Small intestine (tissue), 7 donors: ENCODE data around the gene LENEP. TPM values are rescaled to one million over a fixed set of nuclear protein-coding genes. Genes with fewer than 3 reads are reported as not detected.

ENCODE experiments used
- DNase-seq, 2 donors: peaks; one replicate each; pipeline versions ENCODE4 v3.0.0 to v3.0.0-alpha.2; 2013
- FAIRE-seq: peaks from 2 replicates; lab custom pipeline; 2012; peaks lifted over from hg19 to GRCh38; lab: Jason Lieb, UNC
- H3K27ac ChIP-seq, 3 donors: one replicate each; pipeline ENCODE4 v1.5.1; 2013; ENCODE audit warnings: low read length in 2 of 3, mild to moderate bottlenecking in 2 of 3, control low read depth in 1 of 3, inconsistent platforms in 1 of 3, low read depth in 1 of 3, moderate library complexity in 1 of 3
- H3K27me3 ChIP-seq, 3 donors: one replicate each; pipeline ENCODE4 v1.6.1; 2013; ENCODE audit warnings: low read length in 3 of 3, inconsistent platforms in 1 of 3; ENCODE audit not compliant: control insufficient read depth in 3 of 3, insufficient read depth in 3 of 3
- H3K36me3 ChIP-seq, 3 donors: one replicate each; pipeline ENCODE4 v1.6.1; 2013; ENCODE audit warnings: low read length in 3 of 3, inconsistent platforms in 1 of 3, low read depth in 1 of 3, mild to moderate bottlenecking in 1 of 3, moderate library complexity in 1 of 3; ENCODE audit not compliant: control insufficient read depth in 3 of 3, insufficient read depth in 2 of 3
- H3K4me1 ChIP-seq, 3 donors: one replicate each; pipeline ENCODE4 v1.6.1; 2013; ENCODE audit warnings: low read length in 2 of 3, inconsistent platforms in 1 of 3, low read depth in 1 of 3, mild to moderate bottlenecking in 1 of 3, moderate library complexity in 1 of 3; ENCODE audit not compliant: control insufficient read depth in 3 of 3, insufficient read depth in 2 of 3
- H3K4me3 ChIP-seq, 3 donors: one replicate each; pipeline ENCODE4 v1.5.1; 2013; ENCODE audit warnings: low read length in 3 of 3, control low read depth in 1 of 3, inconsistent platforms in 1 of 3, low read depth in 1 of 3, mild to moderate bottlenecking in 1 of 3, moderate library complexity in 1 of 3
- H3K9me3 ChIP-seq, 2 donors: one replicate each; pipeline ENCODE4 v1.6.1; 2013; ENCODE audit warnings: low read depth in 1 of 2, low read length in 1 of 2; ENCODE audit not compliant: control insufficient read depth in 2 of 2, insufficient read depth in 1 of 2
- WGBS, 3 donors: extraction: QIAGEN DNeasy Blood & Tissue Kit; methylation state at CpG; one replicate each; pipeline ENCODE4 v1.1.7; 2013; 5-methylcytosine and 5-hydroxymethylcytosine counted together
- polyA plus RNA-seq, 4 donors: library from polyadenylated mRNA; stranded (reverse) in 3 of 4; unstranded in 1 of 4; fragments of 200-250 nt in 3 of 4; fragments of 120-200 nt in 1 of 4; gene quantifications; one replicate each; pipeline versions ENCODE4 v1.2.1 to v1.2.3, GENCODE V29; 2013
- donor health status: healthy with polysubstance abuse.
- donor health status: control.
- donor health status: control.
- donor health status: Bipolar disorder and iron deficiency.
- donor health status: healthy.

Gene LENEP
- polyA plus RNA-seq, 4 donors: 0.64 TPM; not detected in 3

DNA sequence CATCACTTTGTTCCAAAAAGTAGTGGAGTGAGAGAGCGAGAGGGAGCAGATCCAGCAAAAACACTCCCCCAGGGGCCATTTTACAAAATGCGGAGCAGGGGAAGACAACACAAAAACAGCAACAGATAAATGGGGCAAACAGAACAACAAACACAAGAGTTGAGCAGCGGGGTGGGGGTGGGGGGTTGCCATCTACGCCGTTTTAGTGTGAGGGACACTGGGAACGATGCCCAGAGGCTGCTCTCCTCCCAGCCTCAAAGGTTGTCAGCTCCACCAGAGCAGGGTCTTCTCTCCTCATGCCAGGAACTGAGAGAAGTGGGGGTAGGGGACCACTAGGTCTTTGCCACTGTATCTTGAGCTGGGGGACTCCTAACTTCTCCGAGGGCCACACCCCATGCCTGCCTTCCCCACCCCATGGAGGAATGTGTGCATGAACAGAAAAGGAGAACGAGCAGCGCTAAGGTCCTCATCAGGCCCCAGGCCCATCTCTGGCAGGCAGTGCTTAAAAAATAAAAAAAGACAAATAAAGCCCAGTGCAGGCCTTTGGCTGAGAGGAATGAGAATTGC lies 36.2 kb upstream of the LENEP start:
- H3K9me3 ChIP-seq: no peaks in the 10 kb centered on the region
- no peak for FAIRE-seq
- peak overlapping the region in 1 of 3 donors; percentile 83 for H3K27ac ChIP-seq
- peaks cover 4 to 39% (median 12%) of the 10 kb centered on the region in 3 donors for H3K4me1 ChIP-seq
- H3K36me3 ChIP-seq: peaks cover 3 to 29% (median 8%) of the 10 kb centered on the region in 3 donors
- DNase-seq: no peak
- H3K4me3 ChIP-seq: no peak overlapping the region
- 43 to 63% (median 45%) methylated on average over 9 of the region's 9 CpGs for WGBS, 3 donors
- no peaks in the 10 kb centered on the region for H3K27me3 ChIP-seq

DNA sequence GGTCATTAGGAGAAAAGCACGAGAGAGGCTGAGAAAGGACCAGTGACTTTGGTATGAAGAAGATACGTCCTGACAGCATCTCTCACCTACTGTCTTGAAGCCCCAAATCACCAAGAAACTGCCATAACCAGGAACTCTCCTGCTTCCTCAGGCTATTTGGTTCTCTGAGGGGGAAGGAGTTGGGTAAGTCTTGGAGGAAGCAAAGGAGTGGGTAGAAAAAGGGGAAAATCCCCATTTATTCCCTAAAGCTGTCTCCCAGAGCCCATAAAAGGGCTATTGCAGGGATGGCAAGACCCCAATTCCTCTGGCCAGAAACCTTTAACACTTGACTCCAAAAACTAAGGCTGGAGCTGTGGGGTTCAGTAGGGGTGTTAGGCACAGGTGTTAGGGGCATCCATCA lies 35.4 kb upstream of the LENEP start:
- no peak for FAIRE-seq
- WGBS, 3 donors: 85 to 91% (median 87%) methylated on average over 2 of the region's 2 CpGs
- peaks cover 4 to 45% (median 12%) of the 10 kb centered on the region in 3 donors for H3K4me1 ChIP-seq

DNA sequence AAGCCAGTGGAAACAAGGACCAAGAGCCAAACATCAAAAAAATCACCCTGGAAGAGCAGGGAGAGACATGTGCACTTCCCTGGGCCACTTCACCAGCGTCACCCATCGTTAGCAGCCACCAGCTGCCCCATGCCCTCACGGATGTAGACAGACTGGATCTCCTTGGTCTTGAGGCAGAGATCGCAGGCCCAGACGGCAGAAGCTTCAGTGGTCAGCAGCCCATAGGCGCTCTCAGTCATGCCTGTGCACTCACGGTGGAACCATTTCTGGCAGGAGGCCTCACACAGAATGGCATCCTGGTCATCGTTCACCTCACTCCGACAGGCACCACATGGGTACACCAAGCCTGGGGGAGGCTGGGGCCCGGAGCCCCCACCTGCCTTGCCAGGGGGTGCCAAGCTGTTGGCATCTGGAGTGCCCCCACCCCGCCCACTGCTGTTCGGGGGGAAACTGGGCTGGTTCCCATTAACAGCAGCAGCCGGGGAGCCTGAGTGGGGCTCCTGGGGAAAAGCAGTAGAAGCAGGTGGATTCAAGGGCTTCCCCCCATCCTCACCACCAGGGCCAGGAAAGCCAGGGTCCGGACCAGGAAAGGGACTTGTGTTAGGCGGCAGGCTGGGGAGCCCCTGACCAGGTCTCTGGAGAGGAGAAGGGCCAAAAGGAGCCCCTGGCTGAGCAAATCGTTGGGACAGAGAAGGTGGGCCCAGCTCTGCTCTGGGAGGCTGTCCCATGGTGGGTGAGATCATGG lies 34.5 kb upstream of the LENEP start:
- Histone ChIP-seq H3K4me3 (no peak overlapping the region), H3K27me3 (no peaks in the 10 kb centered on the region), H3K36me3 (peaks cover 6 to 29% (median 12%) of the 10 kb centered on the region in 3 donors), H3K9me3 (no peaks in the 10 kb centered on the region), H3K4me1 (peaks cover 4 to 39% (median 10%) of the 10 kb centered on the region in 3 donors), H3K27ac (no peak overlapping the region)
- DNase-seq (no peak), FAIRE-seq (no peak)
- WGBS, 3 donors: 87 to 92% (median 91%) methylated on average over 16 of the region's 16 CpGs

More for the DNA sequence above, 35.4 kb upstream of the LENEP start:
- no peak overlapping the region for H3K4me3 ChIP-seq
- no peaks in the 10 kb centered on the region for H3K9me3 ChIP-seq
- peaks cover 6 to 28% (median 8%) of the 10 kb centered on the region in 3 donors for H3K36me3 ChIP-seq
- no peak for DNase-seq
- no peaks in the 10 kb centered on the region for H3K27me3 ChIP-seq
- H3K27ac ChIP-seq: no peak overlapping the region

DNA sequence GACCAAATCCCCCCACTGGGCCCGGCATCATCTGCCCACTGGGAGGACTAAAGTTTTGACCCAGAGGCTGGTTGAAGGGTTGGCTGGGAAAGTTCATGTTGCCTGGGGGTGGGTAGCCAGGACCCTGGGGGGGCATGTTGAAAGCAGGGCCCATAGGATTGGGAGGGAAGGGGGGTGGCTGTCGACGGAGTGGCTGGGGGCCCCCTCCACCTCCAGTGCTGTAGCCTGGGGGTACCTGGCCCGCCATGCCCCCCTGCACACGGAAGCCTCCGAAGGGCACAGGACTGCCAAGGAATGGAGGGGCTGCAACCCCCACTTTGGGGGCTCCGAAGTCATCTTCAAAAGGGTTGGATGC lies 34.0 kb upstream of the LENEP start:
- Histone ChIP-seq H3K27ac (no peak overlapping the region), H3K27me3 (no peaks in the 10 kb centered on the region), H3K4me1 (peaks cover 4 to 36% (median 9%) of the 10 kb centered on the region in 3 donors), H3K4me3 (no peak overlapping the region), H3K9me3 (no peaks in the 10 kb centered on the region), H3K36me3 (peaks cover 8 to 34% (median 12%) of the 10 kb centered on the region in 3 donors)
- WGBS, 3 donors: 91 to 97% (median 94%) methylated on average over 7 of the region's 7 CpGs
- no peak for FAIRE-seq
- DNase-seq: no peak

DNA sequence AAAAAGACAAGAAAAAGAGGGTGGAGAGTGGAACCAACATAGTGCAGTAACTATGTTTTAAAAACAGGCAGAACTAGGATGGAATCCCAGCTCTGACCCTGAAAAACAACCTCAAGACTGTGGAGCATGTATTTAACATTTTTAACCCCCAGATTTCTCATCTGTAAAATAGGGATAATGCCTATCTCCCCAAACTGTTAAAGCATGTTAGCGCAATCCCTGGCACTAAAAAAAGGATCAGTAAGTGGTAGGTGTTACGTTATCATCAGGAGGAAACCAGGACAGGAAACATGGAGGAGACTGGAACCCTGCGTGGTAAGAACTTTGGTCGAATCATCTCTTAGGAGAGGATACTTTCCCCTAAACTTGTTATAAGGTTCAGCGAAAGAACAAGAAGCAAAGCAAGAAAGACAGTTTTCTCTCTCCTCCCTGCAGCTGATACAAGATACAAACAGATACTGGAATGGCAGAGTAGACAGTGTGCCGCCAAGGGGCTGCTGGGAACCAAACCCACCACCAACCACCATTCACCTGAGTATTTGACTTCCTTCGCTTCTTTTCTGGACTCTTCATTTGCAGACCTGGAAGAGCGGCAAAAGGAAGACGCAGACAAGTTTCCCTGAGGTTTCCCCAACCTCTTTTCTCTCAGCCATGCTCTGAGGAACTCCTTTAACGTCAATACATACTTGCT lies 32.8 kb upstream of the LENEP start:
- H3K36me3 ChIP-seq: peaks cover 10 to 46% (median 20%) of the 10 kb centered on the region in 3 donors
- WGBS, 3 donors: 12 to 21% (median 16%) methylated on average over 10 of the region's 10 CpGs
- peak overlapping the region; percentile 54 to 100 (median 96) for H3K27ac ChIP-seq
- H3K4me1 ChIP-seq: peaks cover 4 to 28% (median 9%) of the 10 kb centered on the region in 3 donors
- FAIRE-seq (no peak), DNase-seq (no peak)
- H3K27me3 ChIP-seq: no peaks in the 10 kb centered on the region
- no peaks in the 10 kb centered on the region for H3K9me3 ChIP-seq
- peak overlapping the region; percentile 78 to 89 (median 89) for H3K4me3 ChIP-seq

DNA sequence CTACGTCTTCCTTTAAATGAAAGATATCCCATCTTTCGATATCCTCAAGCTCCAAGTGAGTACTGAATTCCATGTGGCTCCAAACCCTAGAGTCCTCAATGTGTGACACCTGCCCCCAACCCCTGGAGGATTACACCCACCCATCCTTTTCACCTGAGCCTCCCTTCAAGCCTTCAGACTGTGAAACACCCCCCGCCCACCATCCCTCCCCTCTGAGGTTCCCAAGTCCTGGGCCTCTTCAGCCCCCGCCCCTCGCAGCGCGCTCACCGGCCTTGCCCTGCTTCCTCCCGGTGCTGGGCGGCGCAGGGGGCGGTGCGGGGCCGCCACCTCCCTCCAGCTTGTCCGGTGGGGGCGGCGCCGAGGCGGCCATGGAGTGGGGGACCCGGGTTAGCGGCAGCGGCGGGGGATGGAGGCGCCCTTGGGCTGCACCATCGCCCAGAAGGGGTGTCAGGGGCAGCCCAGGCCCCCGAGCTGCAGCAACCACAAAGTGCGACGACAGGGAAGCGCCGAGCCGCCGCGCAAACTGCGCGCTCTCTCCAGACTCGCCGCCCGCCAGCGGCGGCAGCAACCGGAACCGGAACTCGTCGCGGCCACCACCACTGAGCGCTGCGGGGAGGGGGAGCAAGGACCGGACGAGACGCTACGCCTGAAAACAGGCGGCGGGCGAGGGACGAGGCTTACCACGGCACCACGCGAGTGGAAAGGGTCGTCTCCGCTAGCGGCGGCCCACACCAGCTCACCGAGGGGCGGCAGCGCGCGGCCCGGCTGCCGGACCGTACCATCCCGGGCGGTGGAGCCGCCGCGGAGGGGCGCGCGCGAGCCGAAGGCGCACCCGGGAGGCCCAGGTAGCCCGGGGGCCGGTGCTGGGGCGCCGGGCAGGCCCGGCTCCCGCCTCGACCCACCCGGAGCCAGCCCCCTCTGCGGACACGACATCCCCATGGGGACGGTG lies 31.9 kb upstream of the LENEP start, which contains the start of gene PYGO2:
TSS of gene PYGO2 (minus strand) at position 576 of the 949 bp plus-strand sequence. CDS start at position 370, 206 bp downstream.
- Histone ChIP-seq H3K36me3 (peaks cover 12 to 55% (median 25%) of the 10 kb centered on the region in 3 donors), H3K4me1 (peaks cover 2 to 25% (median 7%) of the 10 kb centered on the region in 3 donors), H3K4me3 (peak within 1 kb of the TSS; percentile 78 to 89 (median 89)), H3K27me3 (no peaks in the 10 kb centered on the region), H3K27ac (peak within 1 kb of the TSS; percentile 96 to 100 (median 97)), H3K9me3 (no peaks in the 10 kb centered on the region)
- 0 to 1% (median 0%) methylated on average over 64 to 93 of the region's 93 CpGs for WGBS, 3 donors
- DNase-seq (peak; percentile 79 to 96), FAIRE-seq (no peak)

DNA sequence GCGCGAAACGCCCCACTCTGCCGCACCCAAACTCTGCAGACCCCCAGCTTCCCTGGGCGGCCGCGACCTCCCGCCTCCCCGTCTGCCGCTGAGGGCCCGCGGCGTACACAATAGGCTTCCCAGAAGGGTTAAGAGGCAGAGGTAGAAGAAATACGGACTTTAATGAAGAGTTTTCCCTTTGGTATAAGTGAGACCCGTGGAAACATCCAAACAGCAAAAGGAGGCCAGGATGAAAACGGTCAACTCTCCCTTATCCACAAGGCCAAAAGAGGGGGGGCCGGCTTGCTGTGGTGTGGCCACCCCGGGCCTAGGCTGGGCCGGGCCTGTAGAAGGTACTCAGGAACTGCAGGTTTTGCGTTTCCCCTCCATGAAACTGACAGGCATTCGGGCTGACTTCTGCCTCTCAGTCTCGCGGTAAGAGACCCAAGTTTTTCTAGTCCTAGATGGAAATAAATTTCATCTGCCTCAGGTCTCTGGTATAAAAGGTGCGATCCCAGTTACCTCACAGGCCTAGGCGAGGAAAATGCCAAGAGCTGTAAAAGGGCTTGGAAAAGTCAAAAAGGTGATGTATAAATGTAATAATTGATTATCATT lies 31.1 kb upstream of the LENEP start:
- Histone ChIP-seq H3K27ac (peak overlapping the region; percentile 96 to 100 (median 97)), H3K36me3 (peaks cover 12 to 62% (median 30%) of the 10 kb centered on the region in 3 donors), H3K27me3 (no peaks in the 10 kb centered on the region), H3K4me1 (peaks cover 0 to 18% (median 4%) of the 10 kb centered on the region in 3 donors), H3K4me3 (peak overlapping the region; percentile 78 to 89 (median 89)), H3K9me3 (no peaks in the 10 kb centered on the region)
- DNase-seq: no peak
- FAIRE-seq: no peak
- WGBS, 3 donors: 1 to 4% (median 3%) methylated on average over 22 to 25 of the region's 25 CpGs
